ENCODE results near the gene OR8I2. TPM values are rescaled to one million over a fixed set of nuclear protein-coding genes. Genes with fewer than 3 reads are reported as not detected.

Gene OR8I2
- total RNA-seq, result not detected in 2 replicates

GRCh38 chr11:56093008-56093407, at the start of gene OR8I2:
TSS of gene OR8I2 (plus strand) at chr11:56093308. CDS start at chr11:56093308, 0 bp downstream.

GRCh38 chr11:56103210-56103737, 10.2 kb downstream of the OR8I2 start, which contains the start of gene OR8H2:
TSS of gene OR8H2 (plus strand) at chr11:56103687. CDS start at chr11:56105043, 1,356 bp downstream.

GRCh38 chr11:56122073-56122472, 29.0 kb downstream of the OR8I2 start, which contains the start of gene OR8H3:
TSS of gene OR8H3 (plus strand) at chr11:56122373. CDS start at chr11:56122373, 0 bp downstream.

GRCh38 chr11:56140151-56140661, 47.1 kb downstream of the OR8I2 start, which contains the start of gene OR8J3:
TSS of gene OR8J3 (minus strand) at chr11:56140201. CDS start at chr11:56137718, 2,483 bp downstream.

Other genes with a start within 250 kb of the OR8I2 start
- not detected in 2 replicates for gene TRIM51, start 210.0 kb upstream of the OR8I2 start, total RNA-seq
- gene OR5W2, start 178.7 kb upstream of the OR8I2 start, total RNA-seq, result not detected in 2 replicates
- not detected in 2 replicates for gene OR5I1, start 156.9 kb upstream of the OR8I2 start, total RNA-seq
- not detected in 2 replicates for gene OR10AG1, start 123.4 kb upstream of the OR8I2 start, total RNA-seq
- not detected in 2 replicates for gene OR5F1, start 98.7 kb upstream of the OR8I2 start, total RNA-seq
- gene OR5AS1, start 65.7 kb upstream of the OR8I2 start, total RNA-seq, result not detected in 2 replicates
- not detected in 2 replicates for gene OR8H2, start 10.4 kb downstream of the OR8I2 start, total RNA-seq
- not detected in 2 replicates for gene OR8H3, start 29.1 kb downstream of the OR8I2 start, total RNA-seq
- gene OR8J3, start 46.9 kb downstream of the OR8I2 start, total RNA-seq, result not detected in 2 replicates
- gene OR8K5, start 67.0 kb downstream of the OR8I2 start, total RNA-seq, result not detected in 2 replicates
- gene OR5J2, start 83.3 kb downstream of the OR8I2 start, total RNA-seq, result not detected in 2 replicates
- not detected in 2 replicates for gene OR5T2, start 140.9 kb downstream of the OR8I2 start, total RNA-seq
- not detected in 2 replicates for gene OR5T3, start 158.9 kb downstream of the OR8I2 start, total RNA-seq
- gene OR5T1, start 180.8 kb downstream of the OR8I2 start, total RNA-seq, result not detected in 2 replicates
- not detected in 2 replicates for gene OR8H1, start 198.9 kb downstream of the OR8I2 start, total RNA-seq
- not detected in 2 replicates for gene OR8K3, start 221.8 kb downstream of the OR8I2 start, total RNA-seq